ENCODE results near the gene CSTB.

DNA sequence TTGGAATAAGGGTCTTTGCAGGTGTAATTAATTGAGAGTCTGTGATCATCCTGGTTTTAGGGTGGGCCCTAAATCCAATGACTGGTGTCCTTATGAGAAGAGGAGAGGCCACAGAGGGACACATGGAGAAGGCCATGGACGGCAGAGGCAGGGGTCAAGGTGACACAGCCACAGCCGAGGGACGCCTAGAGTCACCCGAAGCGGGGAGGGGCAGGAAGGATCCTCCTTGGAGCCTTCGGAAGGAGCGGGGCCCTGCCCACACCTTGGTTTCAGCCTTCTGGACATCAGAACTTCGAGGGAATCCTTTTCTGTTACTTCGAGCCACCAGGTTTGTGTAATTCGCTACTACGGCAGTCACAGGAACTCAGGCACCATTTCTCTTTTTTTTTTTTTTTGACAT lies 44.4 kb upstream of the CSTB start:
- TF ChIP-seq CTCF (IDR thresholded peaks at IDR 0.05; ENCODE audit: poor library complexity): no peak
- TF ChIP-seq EZH2 (IDR thresholded peaks at IDR 0.05; ENCODE audit: borderline replicate concordance): no peak

Measured in hepatocyte (in vitro differentiated cells).